HG03571 (cell line): Measurements from ENCODE around the gene RPS3A.
"Not testable (repeated sequence)": the region's sequence is repeated elsewhere in the genome, so short reads cannot be mapped to it uniquely, and the experiment has no call there.

Experiments
- ATAC-seq: cut with Tn5 transposase; IDR thresholded peaks from one replicate; pipeline ENCODE4 v1.9.1; 2021; ENCODE audit not compliant: unreplicated experiment

RPS3A gene

GRCh38 chr4:151114338-151114737 is 14.9 kb downstream of the RPS3A start:
- ATAC-seq, result no peak

DNA sequence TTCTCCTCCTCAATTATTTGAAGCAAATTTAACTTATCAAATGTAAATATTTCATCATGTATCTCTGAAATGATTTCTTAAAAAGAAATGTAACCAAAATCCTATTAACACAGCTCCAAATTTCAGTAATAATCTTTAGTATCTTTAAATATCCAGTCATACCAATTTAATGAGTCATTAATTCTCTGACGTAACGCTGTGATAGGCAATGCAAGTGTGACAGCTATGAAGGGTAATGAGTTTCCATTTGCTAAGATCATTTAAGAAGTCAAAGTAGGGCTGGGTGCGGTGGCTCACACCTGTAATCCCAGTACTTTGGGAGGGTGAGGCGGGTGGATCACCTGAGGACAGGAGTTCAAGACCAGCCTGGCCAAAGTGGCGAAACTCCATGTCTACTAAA is 15.6 kb downstream of the RPS3A start:
- no peak for ATAC-seq

DNA sequence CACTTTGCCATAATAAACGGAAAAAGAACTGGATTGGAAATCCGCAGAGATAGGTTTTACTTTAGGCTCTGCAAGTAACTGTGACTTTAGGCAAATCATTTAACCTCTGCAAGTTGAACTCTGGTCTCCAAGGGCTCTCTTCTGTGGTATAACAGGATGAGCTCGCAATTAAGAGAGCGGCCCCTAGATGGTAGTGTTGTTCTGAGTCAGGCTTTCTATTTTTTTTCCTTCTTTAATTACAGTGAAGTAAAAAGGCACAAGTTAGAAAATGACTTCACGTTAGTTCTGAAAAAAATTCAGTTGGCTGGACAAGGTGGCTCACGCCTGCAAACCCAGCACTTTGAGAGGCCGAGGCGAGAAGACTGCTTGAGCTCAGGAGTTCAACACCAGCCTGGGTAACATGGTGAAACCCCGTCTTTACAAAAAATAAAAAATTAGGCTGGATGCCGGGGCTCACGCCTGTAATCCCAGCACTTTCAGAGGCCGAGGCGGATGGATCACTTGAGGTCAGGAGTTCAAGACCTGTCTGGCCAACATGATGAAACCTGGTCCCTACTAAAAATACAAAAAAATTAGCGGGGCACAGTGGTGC is 18.0 kb downstream of the RPS3A start:
- ATAC-seq, result peak; percentile 80

DNA sequence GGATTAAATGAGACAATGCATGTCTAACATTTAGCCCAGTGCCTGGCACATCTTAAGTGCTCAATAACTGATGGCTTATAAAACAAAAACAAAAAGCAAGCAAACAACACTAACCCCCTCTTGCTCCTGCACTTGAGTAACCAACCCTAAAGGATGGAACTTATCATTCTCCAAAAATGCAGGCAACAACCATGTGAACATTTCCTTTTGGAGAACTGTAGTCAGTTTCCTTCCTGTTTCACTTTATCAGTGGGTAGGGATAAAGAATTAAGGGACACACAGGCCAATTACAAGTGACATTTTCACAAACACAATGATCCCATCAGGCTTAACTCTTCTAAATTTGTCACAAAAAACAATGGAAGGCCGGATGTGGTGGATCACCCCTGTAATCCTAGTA is 30.4 kb downstream of the RPS3A start:
- no peak for ATAC-seq

DNA sequence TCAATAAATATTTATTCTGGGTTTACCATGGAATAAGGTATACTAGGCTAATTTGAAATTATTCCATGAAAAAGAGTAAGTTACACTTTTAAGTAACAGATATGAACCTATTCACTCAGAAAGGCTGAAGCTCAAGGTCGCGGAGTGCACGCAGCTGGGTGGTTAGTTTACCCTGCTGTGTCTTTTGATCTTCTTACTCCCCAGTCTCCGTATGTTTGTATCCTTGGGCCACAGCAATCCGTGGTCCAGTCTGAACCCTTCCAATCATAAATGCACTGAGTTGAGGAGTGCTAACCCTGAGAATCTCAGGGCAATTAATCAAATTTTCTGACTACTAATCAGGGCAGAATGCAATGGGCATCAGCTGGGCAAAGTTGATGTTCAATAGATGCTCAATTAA is 33.9 kb downstream of the RPS3A start:
- no peak for ATAC-seq

DNA sequence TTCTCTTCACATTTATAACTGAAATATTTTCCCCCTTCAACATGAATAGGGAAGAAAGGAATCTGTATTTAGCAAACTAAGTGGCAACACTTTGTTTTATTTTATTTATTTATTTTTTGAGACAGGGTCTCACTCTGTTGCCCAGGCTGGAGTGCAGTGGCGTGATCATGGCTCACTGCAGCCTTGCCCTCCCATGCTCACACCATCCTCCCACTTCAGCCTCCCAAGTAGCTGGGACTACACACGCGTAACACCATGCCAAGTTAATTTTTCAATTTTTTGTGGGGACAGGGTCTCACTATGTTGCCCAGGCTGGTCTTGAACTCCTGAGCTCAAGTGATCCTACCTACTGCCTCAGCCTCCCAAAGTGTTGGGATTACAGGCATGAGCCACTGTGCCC is 36.6 kb downstream of the RPS3A start:
- not testable (repeated sequence) for ATAC-seq

- ATAC-seq, result no peak
Observed at GRCh38 chr4:151139814-151140213, 40.4 kb downstream of the RPS3A start.

DNA sequence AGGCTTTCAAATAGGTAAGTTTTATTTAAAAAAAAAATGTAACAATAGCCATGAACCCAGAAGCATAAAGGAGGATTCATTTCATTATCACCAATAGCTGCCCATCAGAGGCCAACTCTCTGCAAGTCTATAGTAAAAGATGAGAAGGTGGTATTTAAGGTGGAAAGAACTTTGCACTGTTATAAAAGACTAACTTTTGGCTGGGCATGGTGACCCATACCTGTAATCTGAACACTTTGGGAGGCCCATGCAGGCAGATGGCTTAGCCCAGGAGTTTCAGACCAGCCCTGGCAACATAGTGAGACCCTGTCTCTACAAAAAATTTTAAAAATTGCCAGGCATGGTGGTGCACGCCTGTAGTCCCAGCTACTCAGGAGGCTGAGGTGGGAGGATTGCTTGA is 43.3 kb downstream of the RPS3A start:
- ATAC-seq, result no peak

DNA sequence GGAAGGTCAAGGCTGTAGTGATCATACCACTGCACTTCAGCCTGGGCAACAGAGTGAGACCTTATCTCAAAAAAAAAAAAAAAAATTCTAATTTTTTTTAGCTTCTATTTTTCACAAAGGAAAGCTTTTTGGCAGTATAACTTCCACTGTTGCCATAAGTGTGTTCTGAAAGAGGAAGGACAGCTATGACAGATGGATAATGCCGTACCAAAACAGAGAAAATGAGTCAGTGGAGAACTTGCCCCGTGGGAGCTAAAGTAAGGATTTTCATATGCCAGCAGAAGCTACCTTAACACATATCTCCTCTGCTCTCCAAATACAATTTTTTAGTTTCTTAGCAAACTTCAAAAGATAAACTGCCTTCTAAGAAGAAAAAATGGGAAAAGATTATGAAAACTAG is 43.7 kb downstream of the RPS3A start:
- ATAC-seq, result no peak

GRCh38 chr4:151143811-151144210 is 44.4 kb downstream of the RPS3A start:
- ATAC-seq, result no peak

GRCh38 chr4:151144329-151145072 is 45.1 kb downstream of the RPS3A start:
- no peak for ATAC-seq

GRCh38 chr4:151147000-151147399 is 47.6 kb downstream of the RPS3A start:
- no peak for ATAC-seq

DNA sequence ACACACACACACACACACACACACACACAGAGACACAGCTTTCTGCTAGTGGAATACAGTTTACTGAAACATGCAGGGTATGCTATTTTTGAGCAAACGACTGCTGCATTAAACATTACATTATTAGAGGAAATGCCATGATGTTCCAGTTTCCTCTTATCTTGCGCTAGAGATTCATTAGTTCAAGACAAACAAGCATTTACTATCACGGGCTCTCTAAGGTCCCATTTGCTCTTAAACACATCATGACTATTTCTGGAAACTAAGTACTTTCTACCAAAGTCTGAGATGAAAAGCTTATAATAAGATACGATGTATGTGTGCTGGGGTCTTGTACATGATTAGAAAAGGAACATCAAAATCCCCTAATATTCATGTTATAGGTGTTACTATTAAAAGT is 48.8 kb downstream of the RPS3A start:
- no peak for ATAC-seq

- ATAC-seq, result no peak
Observed at GRCh38 chr4:151150821-151151580, 51.6 kb downstream of the RPS3A start.

DNA sequence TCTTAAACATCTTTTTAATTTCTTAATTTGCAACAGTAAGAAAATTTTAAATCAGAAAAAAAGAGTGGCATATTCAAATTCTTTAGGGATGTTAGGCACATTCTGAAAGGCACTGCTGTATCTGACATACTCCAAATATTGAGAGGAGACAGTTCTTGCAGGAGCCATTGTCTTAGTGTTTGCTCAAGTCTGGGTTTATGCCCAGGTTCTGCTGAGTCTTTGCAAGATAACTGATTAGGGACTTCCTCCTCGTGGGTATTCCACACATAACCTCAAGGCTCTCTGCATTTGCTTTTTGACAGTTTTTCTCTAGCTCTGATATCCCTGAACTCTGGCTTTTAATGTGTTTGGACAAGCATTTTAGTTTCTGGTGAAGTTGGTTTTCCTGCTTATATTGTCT is 52.6 kb downstream of the RPS3A start:
- no peak for ATAC-seq

GRCh38 chr4:151153585-151153984 is 54.2 kb downstream of the RPS3A start:
- no peak for ATAC-seq
